HG03159 (cell line): ENCODE data around the gene FOXO3.
A peak's percentile ranks its signal among the peaks of the same experiment; 100 is the strongest.

Experiments used
- ATAC-seq: cut with Tn5 transposase; IDR thresholded peaks from one replicate; pipeline ENCODE4 v1.9.1; 2021; ENCODE audit warnings: mild to moderate bottlenecking, moderate library complexity; ENCODE audit not compliant: unreplicated experiment

Gene FOXO3

DNA sequence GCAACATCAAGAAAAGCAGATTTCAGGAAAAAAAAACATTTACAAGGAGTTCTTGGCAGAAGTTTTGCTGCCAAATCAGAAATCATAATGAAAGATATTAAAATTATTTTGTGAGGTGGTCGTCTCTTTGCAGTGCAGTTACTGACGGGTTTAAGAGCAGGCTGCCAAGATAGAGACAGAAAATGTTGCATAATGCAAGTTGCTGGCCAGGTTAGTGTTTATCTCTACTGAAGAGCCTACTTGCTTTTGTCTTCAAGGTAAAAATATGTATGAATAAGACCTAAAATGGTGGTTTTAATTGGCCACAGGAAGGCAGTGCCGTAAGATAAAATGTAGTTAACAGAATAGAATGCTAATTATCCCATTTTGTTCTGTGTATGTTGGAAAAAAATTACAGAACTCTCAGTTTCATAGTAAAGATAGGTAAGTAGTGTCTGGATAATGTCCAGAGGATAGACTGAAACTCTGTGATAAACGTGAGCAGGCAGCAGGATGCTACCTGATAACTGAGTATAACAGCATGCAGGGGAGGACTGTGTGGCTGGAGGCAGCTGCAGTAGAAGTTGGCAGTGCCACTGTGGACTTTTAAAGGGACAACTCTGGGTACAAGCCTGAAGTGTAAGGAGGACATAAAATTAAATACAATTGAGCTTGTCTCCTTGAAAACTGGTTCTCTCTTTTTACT is 13.9 kb downstream of the FOXO3 start:
- no peak for ATAC-seq

GRCh38 chr6:108575905-108576494 is 15.3 kb downstream of the FOXO3 start:
- no peak for ATAC-seq

DNA sequence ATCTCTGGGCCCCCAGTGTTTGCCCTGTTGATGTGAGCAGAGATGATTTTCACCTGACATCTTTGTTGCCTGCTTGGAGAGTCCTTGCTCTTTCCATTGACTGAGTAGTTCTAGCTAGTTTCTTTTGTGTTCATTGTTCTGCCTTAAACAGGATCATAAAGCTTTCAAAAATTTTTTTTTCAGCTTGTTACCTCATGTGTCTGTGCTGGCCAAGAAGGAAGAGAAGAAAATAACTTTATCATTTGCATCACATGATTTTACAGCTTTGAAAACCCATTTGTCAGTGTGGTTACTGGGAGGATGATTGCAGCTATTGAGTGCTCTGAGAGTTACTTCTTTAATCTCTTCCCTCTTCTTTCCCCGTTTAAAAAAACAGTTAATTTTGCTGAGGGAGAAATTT is 16.0 kb downstream of the FOXO3 start:
- ATAC-seq, result no peak

DNA sequence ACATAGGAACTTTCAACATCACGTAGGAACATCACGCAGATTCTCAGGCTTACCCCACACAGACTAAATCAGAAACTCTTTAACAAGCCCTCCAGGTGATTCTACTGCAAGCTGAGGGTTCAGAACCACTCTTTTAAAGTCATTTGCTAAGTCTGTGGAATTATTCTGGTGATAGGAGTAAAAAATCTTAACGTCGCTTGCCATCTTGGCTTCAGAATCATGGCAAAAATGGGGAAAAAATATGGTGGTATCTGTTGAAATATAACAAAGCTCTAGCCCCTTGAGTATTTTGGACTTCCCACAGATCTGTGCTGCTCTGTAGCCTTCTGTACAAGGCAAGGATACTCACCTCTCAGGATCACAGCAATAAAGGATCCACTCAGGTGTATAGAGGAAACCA is 17.4 kb downstream of the FOXO3 start:
- no peak for ATAC-seq

GRCh38 chr6:108578595-108579327 is 18.0 kb downstream of the FOXO3 start:
- no peak for ATAC-seq

- no peak for ATAC-seq
Measured at GRCh38 chr6:108579328-108579721, 18.6 kb downstream of the FOXO3 start.

- ATAC-seq, result no peak
Measured at GRCh38 chr6:108580646-108581045, 19.9 kb downstream of the FOXO3 start.

DNA sequence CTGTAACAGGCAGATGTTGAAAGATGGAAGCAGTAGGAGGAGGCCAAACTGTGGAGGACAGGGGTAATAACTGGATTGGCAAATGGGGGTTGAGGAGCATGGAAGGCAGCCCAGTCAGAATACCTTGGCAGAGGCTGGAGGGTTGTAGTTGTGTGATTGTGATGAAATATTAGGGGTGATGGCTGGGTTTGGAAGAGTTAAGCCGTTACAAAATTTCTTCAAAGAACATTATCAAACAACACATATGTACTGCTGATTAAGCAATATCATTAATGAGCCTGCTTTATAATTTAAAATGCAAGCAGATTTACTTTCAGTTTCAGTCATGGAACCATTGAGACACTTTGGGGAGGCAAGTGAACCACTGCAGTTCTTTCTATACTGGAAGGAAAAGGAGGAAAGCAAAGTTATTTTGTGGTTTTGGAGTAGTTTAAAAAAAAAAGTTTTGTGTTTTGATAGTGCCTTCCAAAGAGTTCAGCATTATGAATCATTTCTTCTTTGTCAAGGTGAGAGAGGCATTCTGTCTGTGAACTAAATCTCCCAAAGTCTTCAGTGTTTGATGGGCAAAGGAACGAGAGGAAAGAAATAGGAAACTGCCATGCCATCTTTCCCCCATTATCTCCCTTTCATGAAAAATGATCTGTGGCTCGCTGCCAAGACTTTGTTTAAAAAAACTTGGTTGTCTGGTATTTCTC is 20.7 kb downstream of the FOXO3 start:
- no peak for ATAC-seq

GRCh38 chr6:108581932-108582475 is 21.3 kb downstream of the FOXO3 start:
- no peak for ATAC-seq

DNA sequence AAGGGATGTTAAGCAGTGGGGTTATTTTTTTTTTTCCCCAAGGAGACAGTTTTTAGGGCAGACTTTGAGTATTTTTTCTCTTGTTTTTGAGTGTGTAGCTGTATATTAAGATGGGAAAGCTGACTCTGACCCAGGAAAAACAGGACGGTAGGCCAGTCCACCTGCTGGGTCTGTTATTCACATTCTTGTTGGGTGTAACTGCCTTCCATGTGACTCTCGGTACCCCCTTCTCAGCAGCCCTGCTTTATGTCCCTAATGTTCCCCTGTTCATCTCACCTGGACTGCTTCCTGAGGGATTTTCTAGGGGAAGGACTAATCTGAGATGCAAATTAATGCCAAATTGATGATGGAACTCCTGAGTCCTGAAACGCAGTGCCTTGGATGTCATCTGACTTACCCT is 21.9 kb downstream of the FOXO3 start:
- ATAC-seq, result no peak

DNA sequence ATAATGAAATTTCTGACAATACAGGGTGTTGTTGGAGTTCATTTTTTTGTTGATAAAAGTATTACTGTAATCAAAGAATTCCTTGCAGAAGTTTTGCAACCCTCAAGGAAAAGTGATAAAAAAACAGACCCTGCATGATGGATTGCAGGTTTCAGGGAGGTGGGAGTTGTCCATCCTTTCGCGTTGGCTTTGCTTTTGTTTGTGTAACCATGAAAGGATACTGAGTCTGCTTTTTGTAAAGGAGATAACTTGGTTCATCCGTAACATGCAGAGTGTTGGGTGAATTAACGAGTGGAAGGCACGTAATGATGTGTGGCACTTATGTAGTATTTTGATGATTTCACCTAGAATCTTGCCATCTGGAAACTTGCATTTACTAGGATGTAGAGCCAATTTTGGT is 23.6 kb downstream of the FOXO3 start:
- no peak for ATAC-seq

- ATAC-seq, result no peak
Measured at GRCh38 chr6:108585359-108585758, 24.6 kb downstream of the FOXO3 start.

- ATAC-seq, result no peak
Measured at GRCh38 chr6:108585921-108586536, 25.3 kb downstream of the FOXO3 start.

- ATAC-seq, result no peak
Measured at GRCh38 chr6:108587258-108588059, 26.7 kb downstream of the FOXO3 start.

DNA sequence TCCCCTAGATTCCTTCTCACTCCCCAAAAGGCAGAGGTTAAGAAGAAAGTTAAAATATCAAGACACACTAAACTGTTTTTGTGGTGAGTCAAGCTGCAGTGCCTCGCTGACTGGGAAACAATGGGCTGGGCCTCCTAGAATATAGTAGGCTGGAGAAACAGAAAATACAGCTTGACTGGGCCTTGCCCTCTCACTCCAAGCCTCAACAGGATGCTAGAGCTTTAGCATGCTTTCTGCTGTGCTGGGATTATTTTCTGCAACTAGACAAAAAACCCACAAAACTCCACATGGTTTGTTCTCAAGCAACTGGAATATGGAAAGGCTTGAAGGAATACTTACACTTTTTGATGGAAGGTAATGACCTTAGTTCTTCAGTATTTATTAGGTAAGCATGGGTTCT is 27.9 kb downstream of the FOXO3 start:
- ATAC-seq, result no peak

DNA sequence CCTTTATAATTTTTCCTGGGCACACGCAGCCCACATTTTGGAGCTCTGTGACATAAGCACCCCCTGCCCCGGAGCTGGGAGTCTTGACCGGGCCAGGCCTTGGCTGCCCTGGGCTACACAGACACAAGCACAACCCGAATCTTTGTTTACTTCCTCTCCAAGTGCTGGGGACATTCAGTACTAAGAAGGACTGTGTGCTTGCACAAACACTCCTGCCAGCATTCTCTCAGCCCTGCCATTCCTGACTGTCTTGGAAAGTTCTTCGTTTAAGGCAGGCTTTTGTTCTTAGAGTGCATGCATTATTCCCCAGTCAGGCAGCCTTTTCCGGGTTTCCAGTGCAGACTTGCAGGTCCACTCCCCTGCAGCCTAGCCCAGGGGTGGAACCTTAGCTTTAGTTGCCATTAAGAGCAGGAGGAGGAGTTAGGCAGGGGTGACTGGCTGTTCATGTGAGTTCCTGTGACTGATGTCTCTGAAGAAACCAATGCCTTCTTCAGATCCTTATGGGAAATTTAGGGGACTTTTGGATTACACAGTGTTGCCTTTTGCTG is 28.6 kb downstream of the FOXO3 start:
- no peak for ATAC-seq

- no peak for ATAC-seq
Measured at GRCh38 chr6:108591040-108591816, 30.5 kb downstream of the FOXO3 start.

DNA sequence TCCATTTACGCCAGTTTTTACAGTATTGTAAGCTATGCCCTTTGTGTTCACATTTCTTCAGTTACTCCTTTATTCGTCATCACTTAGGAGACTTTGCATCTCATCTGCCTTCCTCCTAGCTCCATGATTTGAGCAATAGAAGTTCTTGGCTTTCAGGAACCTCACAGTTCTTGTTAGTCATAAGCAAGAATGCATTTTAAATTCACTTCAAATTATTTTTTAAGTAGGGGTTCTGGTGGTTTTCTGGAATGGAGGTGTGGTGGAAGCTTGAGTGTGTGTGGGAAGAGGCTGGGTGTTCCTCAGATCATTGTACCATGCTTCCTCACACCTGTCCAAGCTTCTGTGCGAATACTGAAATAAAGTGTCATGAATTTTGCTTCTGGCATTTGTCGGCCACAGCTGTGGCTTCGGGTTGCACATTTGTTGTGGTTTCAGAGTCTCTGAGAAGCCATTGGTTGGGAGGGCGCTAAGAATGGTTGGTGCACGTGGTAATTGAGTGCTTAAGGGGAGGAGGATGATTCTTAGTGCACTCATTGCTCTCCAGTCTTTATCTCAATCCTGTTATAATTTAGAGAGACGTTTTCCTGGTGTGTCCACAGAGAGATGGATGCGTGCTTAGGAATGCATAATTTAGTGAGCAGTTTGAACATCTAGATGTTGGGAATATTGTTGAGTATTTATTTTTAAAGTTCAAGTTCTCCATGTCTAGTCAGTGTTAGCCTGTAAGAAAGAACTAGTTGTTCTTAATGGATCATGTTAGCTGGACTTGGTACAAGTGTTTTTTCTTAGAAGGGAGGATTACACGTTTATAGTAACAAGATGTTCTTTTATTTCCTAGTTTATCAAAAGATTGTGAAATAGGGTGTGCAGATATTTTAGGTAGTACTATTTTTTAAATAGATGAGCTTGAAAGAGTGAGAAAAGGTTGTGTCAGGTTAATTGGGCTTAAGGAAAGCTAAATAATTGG is 31.9 kb downstream of the FOXO3 start:
- ATAC-seq, result peak; percentile 91
